NCI-H460 (cell line): ENCODE measurements around the gene NSMCE1. TPM values are rescaled to one million over a fixed set of nuclear protein-coding genes. Genes with fewer than 3 reads are reported as not detected.

Source experiments
- DNase-seq: peaks from one replicate; pipeline ENCODE4 v3.0.0-alpha.2; 2016; ENCODE audit warnings: low read depth; ENCODE audit errors: extremely low read depth
- total RNA-seq: library from RNA; depleted of rRNA; stranded (reverse); fragments of >200 nt; shearing (Covaris generic); gene quantifications from 2 replicates; pipeline ENCODE4 v1.2.3, GENCODE V29; 2014

The NSMCE1 gene
- total RNA-seq, 1 experiment from 2014 or later, result 84.1 TPM

GRCh38 chr16:27245276-27246172, 23.0 kb downstream of the NSMCE1 start:
- DNase-seq, result peak; percentile 74

DNA sequence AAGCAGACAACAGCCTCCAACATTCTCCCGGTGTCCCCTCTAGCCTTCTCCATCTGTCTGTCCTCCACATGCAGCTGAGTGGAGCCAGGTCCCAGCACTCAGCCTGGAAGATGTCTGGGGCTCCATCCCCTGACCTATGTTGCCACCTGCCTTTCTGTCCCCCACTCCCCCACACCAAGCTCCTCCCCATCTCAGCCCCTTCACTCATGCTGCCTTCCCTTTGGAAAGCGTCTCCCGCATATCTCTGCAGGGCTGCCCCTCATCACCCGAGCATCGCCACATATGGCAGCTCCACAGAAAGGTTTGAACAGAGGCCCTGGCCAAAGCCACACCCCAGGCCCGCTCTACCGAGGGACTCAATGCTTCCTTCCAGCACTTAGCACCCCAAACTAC, 24.2 kb downstream of the NSMCE1 start:
- DNase-seq, result no peak

DNA sequence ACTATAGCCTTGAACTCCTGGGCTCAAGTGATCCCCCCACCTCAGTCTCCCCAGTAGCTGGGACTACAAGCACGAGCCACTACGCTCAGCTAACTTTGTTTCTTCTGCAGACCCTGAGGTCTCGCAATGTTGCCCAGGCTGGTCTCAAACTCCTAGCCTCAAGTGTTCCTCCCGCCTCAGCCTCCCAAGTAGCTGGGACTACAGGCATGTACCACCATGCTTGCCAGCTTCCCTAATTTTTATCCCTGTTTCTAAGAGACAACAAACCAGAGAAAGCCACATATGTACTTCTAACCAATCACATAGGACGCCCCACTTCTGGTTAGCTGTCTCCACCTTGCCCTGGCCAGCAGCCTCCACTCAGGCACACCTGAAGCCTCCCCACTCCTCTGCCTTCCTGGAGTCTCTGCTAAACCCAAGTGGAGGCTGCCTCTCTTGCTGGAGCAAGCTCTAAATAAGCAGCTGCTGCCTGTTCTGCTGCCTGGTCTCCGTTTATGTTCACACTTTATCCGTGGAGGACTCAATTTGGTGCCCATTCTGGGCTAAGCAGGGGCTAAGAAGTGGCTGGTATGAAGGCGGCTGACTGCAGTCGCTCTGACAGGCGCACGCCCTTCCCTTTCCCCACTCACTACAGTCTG, 24.7 kb downstream of the NSMCE1 start:
- DNase-seq, result no peak

DNA sequence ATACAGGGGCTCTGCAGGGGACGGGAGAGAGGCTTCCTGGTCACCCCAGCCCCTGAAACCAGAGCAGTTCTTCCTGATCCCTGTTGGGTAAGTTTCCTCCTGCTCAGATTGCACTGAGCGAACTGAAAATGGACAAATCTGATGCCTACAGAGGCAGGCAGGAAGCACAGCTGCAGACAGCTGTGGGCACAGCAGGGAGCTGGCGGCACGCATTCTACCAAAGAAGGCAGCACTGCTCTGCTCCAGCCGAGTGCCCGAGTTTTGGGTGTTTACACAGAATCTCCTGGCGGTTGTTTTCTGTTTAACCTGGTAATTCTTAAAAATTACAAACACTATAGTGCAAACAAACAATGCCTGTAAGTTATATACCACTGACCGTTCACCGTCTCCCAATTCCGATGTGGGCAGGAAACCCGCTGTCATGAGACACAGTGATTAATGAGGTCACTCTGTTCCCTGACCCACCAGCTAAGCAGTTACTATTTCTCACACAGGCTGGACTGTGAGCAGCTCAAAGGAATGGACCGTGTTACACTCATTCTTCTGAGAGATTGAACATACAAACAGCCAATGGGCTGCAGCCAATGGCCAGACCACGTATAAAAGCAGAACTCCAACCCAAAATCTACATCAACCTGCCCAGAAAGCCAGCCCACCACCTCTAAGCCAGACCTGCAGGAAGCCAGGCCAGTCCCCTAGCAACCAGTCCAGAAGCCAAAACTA, 25.5 kb downstream of the NSMCE1 start:
- DNase-seq, result peak; percentile 57

DNA sequence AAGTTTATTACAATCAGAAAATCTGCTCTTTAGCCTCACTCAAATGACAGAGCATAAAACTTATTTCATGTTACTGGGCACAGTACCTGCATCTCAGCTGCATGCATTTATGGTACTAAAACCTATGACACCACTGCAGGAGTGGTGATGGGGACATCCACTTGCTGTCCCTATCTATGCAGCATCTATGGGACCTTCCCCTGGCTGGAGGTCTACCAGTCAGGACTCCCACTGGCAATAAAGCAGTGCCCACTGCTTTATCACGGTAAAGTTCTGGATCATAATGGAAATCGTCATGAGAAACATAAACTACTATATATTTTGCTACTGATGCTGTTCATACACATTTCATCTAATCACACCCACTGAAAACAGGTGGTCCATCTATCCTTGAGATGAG, 26.2 kb downstream of the NSMCE1 start:
- no peak for DNase-seq

GRCh38 chr16:27241658-27242057, 26.9 kb downstream of the NSMCE1 start:
- no peak for DNase-seq

GRCh38 chr16:27240948-27241531, 27.5 kb downstream of the NSMCE1 start:
- no peak for DNase-seq

DNA sequence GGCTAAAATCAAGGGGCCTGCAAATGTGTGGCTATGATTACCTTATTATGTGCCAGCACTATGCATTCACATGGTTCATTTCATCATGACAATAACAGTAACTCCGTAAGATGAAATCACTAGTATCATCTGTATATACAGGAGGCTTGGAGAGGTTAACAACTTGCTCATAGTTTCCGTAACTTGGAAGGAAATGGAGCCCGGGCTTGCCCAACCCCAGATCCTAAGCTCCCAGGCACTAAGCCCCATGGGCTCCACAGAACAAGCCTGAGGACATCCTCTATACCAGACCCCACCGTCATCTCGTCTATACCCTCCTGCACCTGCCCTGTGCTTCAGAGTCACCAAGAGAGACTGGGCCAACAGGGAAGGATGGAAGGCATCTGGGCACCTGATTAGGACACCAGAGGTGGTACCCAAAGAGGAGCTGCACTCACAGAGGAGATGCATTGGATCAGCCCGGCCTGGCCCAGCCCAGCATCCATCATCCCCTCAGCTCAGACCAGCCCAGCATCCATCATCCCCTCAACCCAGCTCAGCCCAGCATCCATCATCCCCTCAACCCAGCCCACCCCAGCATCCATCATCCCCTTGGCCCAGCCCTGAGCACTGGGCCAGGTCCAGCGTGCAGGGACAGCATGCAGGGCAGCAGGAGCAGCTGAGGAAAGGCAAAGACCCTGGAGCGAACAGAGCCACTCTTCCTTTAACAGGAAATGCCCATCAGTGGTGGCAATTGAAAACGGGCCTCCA, 28.5 kb downstream of the NSMCE1 start:
- no peak for DNase-seq

DNA sequence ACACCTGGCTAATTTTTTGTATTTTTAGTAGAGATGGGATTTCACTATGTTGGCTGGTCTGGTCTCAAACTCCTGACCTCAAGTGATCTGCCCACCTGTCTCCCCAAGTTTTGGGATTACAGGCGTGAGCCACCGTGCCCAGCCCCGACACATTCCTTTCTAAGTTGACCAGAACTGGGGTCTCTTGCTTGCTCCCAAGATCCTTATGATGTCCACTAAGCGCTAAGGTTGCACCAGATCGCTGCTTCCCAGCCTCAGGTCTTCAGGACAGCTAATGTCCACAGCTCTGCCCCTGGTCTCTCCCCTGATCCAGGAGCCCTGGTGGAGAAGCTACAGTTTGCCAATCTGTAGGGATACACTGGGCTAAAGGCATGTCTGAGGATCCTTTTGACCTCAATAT, 29.5 kb downstream of the NSMCE1 start:
- no peak for DNase-seq

DNA sequence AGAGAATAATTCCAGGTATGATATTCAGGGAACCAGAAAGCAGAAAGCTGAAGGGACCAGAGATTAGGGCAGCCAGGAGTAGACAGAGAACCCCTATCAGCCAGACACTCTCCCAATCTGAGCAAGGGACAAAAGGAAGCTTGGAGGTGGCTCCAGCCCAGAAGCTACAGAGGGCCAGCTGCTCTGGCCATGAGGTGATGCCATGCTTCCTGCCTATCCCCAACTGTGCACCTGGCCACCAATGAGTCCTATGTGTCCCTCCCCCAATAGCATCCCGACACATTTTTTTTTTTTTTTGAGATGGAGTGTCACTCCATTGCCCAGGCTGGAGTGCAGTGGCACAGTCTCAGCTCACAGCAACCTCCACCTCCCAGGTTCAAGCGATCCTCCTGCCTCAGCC, 30.0 kb downstream of the NSMCE1 start:
- DNase-seq, result no peak

GRCh38 chr16:27238016-27238587, 30.5 kb downstream of the NSMCE1 start:
- DNase-seq, result no peak

DNA sequence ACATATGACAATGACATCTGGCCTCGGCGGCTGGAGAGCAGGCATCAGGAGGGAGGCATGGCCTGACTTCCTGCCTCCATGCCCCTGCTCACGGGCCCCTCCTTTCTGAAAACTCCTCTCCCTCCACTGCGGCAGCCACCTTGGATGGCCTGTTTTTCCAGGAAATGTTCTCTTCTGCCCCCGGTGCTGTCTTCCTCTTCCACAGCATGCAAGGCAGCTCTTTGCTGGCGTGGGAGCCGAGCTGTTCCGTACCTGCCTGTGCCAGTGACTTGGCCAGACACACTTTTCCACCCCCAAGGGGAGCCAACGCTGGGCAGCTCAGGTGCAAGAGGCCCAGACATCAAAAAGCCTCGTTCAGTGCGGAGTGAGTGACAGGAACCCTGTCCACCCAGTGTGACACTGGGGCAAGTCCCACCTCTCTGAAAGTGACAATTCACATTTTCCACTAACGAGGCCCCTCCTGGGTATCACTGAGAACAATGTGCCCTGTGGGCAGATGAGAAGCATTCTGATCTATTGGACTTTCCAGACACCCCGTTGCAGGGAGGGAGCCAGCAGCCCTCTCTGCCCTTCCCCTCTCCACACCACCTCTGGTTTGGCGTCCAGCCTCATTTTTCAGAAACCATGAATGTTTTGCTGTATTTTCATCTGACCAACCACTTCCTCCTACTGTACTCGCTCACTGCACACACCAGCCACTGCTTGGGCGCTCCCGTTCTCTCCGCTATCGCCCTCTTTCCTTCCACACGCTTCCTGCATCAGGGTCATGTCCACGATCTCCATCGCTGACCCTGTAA, 31.2 kb downstream of the NSMCE1 start:
- DNase-seq, result no peak

DNA sequence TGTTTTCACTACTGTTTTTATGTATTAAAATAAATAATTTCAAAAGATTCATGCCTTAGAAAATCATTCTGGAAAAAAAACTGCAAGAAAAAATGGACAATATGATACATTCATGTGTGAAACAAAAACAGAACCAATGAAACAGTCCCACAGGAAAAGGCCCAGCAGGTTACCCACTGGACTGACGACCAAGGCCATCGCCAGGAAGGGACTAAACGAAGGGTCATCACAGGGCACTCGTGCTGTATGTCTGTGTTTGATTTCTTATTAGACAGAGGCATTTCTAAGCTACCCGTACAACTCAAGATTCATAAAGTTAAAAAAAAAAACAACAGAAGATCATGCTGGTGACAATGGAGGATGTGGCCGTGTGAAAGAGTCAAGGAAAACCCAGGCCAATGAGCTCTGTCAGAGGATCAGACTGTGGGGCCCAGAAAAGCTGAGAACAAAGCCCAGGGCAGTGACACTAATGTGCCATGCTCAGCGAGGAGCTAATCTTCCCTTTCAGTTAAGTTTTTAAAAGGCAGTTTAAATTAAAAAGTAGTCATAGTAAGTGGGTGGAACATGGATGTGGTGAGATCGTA, 31.8 kb downstream of the NSMCE1 start:
- no peak for DNase-seq

GRCh38 chr16:27235938-27236245, 32.7 kb downstream of the NSMCE1 start:
- DNase-seq, result no peak

- peak; percentile 60 for DNase-seq
Measured at GRCh38 chr16:27235055-27235937, 33.3 kb downstream of the NSMCE1 start.

DNA sequence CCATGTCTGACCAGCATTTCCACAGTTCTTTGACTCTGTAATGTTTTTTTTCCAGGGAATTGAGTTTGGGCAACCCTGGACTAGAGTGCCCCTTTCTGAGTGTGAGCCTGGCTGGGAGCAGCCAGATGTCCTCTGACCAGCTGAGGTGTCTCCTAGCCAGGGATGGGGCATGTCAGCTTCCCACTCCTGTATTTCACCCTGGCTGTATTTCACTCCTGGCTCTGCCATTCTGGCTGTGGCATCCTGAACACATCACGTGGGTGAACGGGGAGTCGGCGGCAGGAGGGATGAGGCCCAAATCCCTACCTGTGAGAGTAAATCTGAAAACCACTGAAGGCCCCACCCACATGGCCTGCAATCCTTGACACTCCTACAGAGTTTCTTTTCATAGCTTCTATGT, 34.0 kb downstream of the NSMCE1 start:
- DNase-seq, result no peak

GRCh38 chr16:27234171-27234570, 34.4 kb downstream of the NSMCE1 start:
- DNase-seq, result no peak

DNA sequence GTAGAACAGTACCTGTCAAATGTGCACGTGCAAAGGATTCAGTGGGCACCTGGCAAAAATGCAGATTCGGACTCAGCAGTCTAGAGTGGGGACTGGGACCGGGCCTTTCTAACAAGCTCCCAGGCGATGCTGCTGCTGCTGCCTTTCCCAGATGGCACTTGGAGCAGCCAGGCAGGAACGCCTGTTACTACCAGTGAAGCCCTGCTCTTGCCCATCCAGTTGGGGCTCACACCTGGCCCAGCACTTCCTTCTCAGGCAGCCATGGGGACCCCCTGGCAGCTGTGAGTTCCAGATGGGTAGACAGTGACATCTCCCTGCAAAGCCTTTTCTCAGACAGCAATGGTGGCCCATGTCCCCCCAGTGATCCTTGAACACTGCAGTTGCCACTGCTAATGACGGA, 34.8 kb downstream of the NSMCE1 start:
- no peak for DNase-seq
